Fibroblast of skin of back (primary cell): ENCODE results near the gene AVP.

Experiments
- DNase-seq: peaks from one replicate; pipeline ENCODE4 v3.0.0-alpha.2; 2013

AVP gene

GRCh38 chr20:3109350-3110302 lies 25.1 kb upstream of the AVP start:
- DNase-seq = no peak

GRCh38 chr20:3107464-3108025 lies 23.0 kb upstream of the AVP start:
- DNase-seq = no peak

- DNase-seq = no peak
These were observed 22.3 kb upstream of the AVP start for GRCh38 chr20:3106658-3107463.

GRCh38 chr20:3106185-3106584 lies 21.7 kb upstream of the AVP start:
- no peak for DNase-seq

- no peak for DNase-seq
These were observed 21.0 kb upstream of the AVP start for GRCh38 chr20:3105256-3106137.

- DNase-seq = no peak
These were observed 19.0 kb upstream of the AVP start for GRCh38 chr20:3103369-3104032.

- DNase-seq = no peak
These were observed 18.2 kb upstream of the AVP start for GRCh38 chr20:3102575-3103368.

GRCh38 chr20:3101737-3102574 lies 17.4 kb upstream of the AVP start:
- no peak for DNase-seq

GRCh38 chr20:3101251-3101650 lies 16.7 kb upstream of the AVP start:
- DNase-seq = no peak

GRCh38 chr20:3100480-3100879 lies 16.0 kb upstream of the AVP start:
- no peak for DNase-seq

GRCh38 chr20:3094848-3095629 lies 10.5 kb upstream of the AVP start:
- DNase-seq = no peak

GRCh38 chr20:3093861-3094361 lies 9.4 kb upstream of the AVP start:
- no peak for DNase-seq

GRCh38 chr20:3092611-3093379 lies 8.3 kb upstream of the AVP start:
- DNase-seq = peak; percentile 7

- DNase-seq = no peak
These were observed 6.0 kb upstream of the AVP start for GRCh38 chr20:3090565-3090964.

- no peak for DNase-seq
These were observed 3.5 kb upstream of the AVP start for GRCh38 chr20:3088031-3088430.

GRCh38 chr20:3085571-3086072 lies 1.1 kb upstream of the AVP start:
- DNase-seq = no peak

- no peak for DNase-seq
These were observed 449 bp upstream of the AVP start for GRCh38 chr20:3084986-3085360.
